Heart left ventricle (tissue), 16 donors: ENCODE data around the gene CCR6. TPM values are rescaled to one million over a fixed set of nuclear protein-coding genes. Genes with fewer than 3 reads are reported as not detected.
"Not testable (repeated sequence)": the region's sequence is repeated elsewhere in the genome, so short reads cannot be mapped to it uniquely, and the experiment has no call there.

Experiments used
- ATAC-seq, 4 donors: fragments of 200-7000 bp; cut with Tn5 transposase; one replicate each; pipeline ENCODE4 v1.9.1; 2020 to 2022; ENCODE audit warnings: moderate library complexity in 4 of 4, mild to moderate bottlenecking in 3 of 4, moderate number of reproducible peaks in 1 of 4
- DNase-seq, 5 donors: peaks; one replicate each; pipeline ENCODE4 v3.0.0-alpha.2; 2020
- H3K27ac ChIP-seq, 12 donors: fragments of 200-600 bp; sonication (generic) in 4 of 12; one replicate each; pipeline versions ENCODE4 v1.5.0 to v1.8.0; 2016 to 2022; ENCODE audit warnings: mild to moderate bottlenecking in 2 of 12
- H3K27me3 ChIP-seq, 9 donors: fragments of 200-600 bp; sonication (generic) in 2 of 9; one replicate each; pipeline versions ENCODE4 v1.5.1 to v1.8.0; 2016 to 2022; ENCODE audit warnings: mild to moderate bottlenecking in 3 of 9
- H3K36me3 ChIP-seq, 9 donors: fragments of 200-600 bp; sonication (generic) in 2 of 9; one replicate each; pipeline versions ENCODE4 v1.5.0 to v1.8.0; 2018 to 2022; ENCODE audit warnings: mild to moderate bottlenecking in 2 of 9
- H3K4me1 ChIP-seq, 12 donors: fragments of 200-600 bp; sonication (generic) in 4 of 12; one replicate each; pipeline versions ENCODE4 v1.5.0 to v1.8.0; 2016 to 2022; ENCODE audit warnings: mild to moderate bottlenecking in 3 of 12
- H3K4me3 ChIP-seq, 12 donors: fragments of 200-600 bp; sonication (generic) in 4 of 12; one replicate each; pipeline versions ENCODE4 v1.5.0 to v1.8.0; 2017 to 2022; ENCODE audit warnings: mild to moderate bottlenecking in 9 of 12, moderate library complexity in 4 of 12
- H3K9me3 ChIP-seq, 12 donors: fragments of 200-600 bp; sonication (generic) in 4 of 12; one replicate each; pipeline versions ENCODE4 v1.5.0 to v1.8.0; 2016 to 2022; ENCODE audit warnings: mild to moderate bottlenecking in 1 of 12
- CTCF ChIP-seq, 12 donors: fragments of 200-600 bp; sonication (generic) in 4 of 12; IDR thresholded peaks; one replicate each; pipeline versions ENCODE4 v1.5.0 to v1.8.0; 2018 to 2022; ENCODE audit warnings: antibody characterized with exemption in 12 of 12, mild to moderate bottlenecking in 5 of 12
- POLR2A ChIP-seq, 2 donors: fragments of 450-650 bp; IDR thresholded peaks; one replicate each; pipeline ENCODE4 v1.6.1; 2017; ENCODE audit warnings: antibody characterized with exemption in 2 of 2, mild to moderate bottlenecking in 2 of 2, moderate library complexity in 2 of 2
- WGBS, 4 donors: extraction: QIAGEN DNeasy Blood & Tissue Kit in 2 of 4; methylation state at CpG; one replicate each; pipeline versions ENCODE4 v1.1.5 to v1.1.7; 2013 to 2018; 5-methylcytosine and 5-hydroxymethylcytosine counted together
- intact Hi-C, 10 donors: fragments of 100-400 bp; cut with DNase I; formaldehyde crosslinking; loops; one replicate each; pipeline versions ENCODE4 v1.11.1 to v1.14.2; 2022
- polyA plus RNA-seq, 2 donors: library from polyadenylated mRNA; stranded (reverse); fragments of 200-250 nt; gene quantifications; one replicate each; pipeline ENCODE4 v1.2.3, GENCODE V29; 2013
- total RNA-seq, 9 donors: library from RNA; depleted of rRNA in 2 of 9; stranded (reverse); fragments of >200 nt in 2 of 9; fragmentation: NEBNext Ultra II Directional in 3 of 9; extraction: Animal tissue kit (Norgen Biotek cat#: 25700) in 3 of 9; gene quantifications; one replicate each; pipeline versions ENCODE4 v1.1.0 to v1.2.4, GENCODE V29; 2016 to 2023
- donor health status: ischemic (EF 13 %, LVEDD 7.1; RV severe dilation, severe dysfunction).
- donor health status: healthy with polysubstance abuse.
- donor health status: DM: no; HTN: yes; CAD: no.
- donor health status: DM: no; HTN: no; CAD: no.
- donor health status: ischemic (EF 25% LVEDD 6.9; RV normal size, moderate dysfunction).
- donor health status: ischemic (EF 25% LVEDD 5.7; RV mildly dilated, moderate dysfunction).
- donor health status: healthy.
- donor health status: DM: yes; HTN: yes; CAD: no.
- donor health status: ischemic (EF 35%, LVEDD 5.7; RV mildly dilated, moderate dysfunction).
- donor health status: nonischemic (EF 11% LVEDD 7.7; RV severe dilation, severe dysfunction).
- donor health status: DM: yes; HTN: yes; CAD: no.
- donor health status: PGD.
- donor health status: ischemic (EF 29% LVEDD 5.4; RV normal size, mild dysfunction).
- donor health status: nonischemic (EF 23%, LVEDD 6.1; RV moderate dilation, normal function).

Gene CCR6
- total and polyA plus RNA-seq, 11 donors = 0.23 TPM; not detected in 10

- no peaks in the 10 kb centered on the region for H3K4me1 ChIP-seq
- DNase-seq = no peak
- 81 to 85% (median 83%) methylated on average over 7 to 11 of the region's 11 CpGs for WGBS, 4 donors
- intact Hi-C loops = no loop called here
- no peaks in the 10 kb centered on the region for H3K27me3 ChIP-seq
- TF ChIP-seq CTCF (IDR thresholded peaks at IDR 0.05) = no peak
- no peak for TF ChIP-seq POLR2A (IDR thresholded peaks at IDR 0.05)
- peaks cover 0 to 3% (median 0%) of the 10 kb centered on the region in 12 donors for H3K9me3 ChIP-seq
- ATAC-seq = no peak
- H3K27ac ChIP-seq = no peak overlapping the region
- H3K36me3 ChIP-seq = no peaks in the 10 kb centered on the region
- H3K4me3 ChIP-seq = no peak overlapping the region
Measured at GRCh38 chr6:167079853-167080297, 43.0 kb upstream of the CCR6 start.

GRCh38 chr6:167087857-167088354, 35.0 kb upstream of the CCR6 start:
- peaks cover 0 to 38% (median 0%) of the 10 kb centered on the region in 12 donors for H3K4me1 ChIP-seq
- intact Hi-C loops = no loop called here
- H3K9me3 ChIP-seq = peaks cover 0 to 23% (median 9%) of the 10 kb centered on the region in 12 donors
- no peaks in the 10 kb centered on the region for H3K36me3 ChIP-seq
- DNase-seq (no peak), ATAC-seq (no peak)
- no peaks in the 10 kb centered on the region for H3K27me3 ChIP-seq
- H3K4me3 ChIP-seq = no peak overlapping the region
- WGBS, 4 donors = 78 to 92% (median 89%) methylated on average over 3 of the region's 3 CpGs
- TF ChIP-seq CTCF (IDR thresholded peaks at IDR 0.05) (no peak), POLR2A (IDR thresholded peaks at IDR 0.05) (no peak)
- no peak overlapping the region for H3K27ac ChIP-seq

- H3K36me3 ChIP-seq, ATAC-seq, DNase-seq, H3K4me3 ChIP-seq, intact Hi-C loops, H3K27ac ChIP-seq, H3K27me3 ChIP-seq: not testable (repeated sequence)
- Histone ChIP-seq H3K9me3 (peaks cover 0 to 23% (median 9%) of the 10 kb centered on the region in 12 donors), H3K4me1 (peaks cover 0 to 47% (median 0%) of the 10 kb centered on the region in 12 donors)
Measured at GRCh38 chr6:167088741-167089140, 34.2 kb upstream of the CCR6 start.

GRCh38 chr6:167089243-167090142, 33.4 kb upstream of the CCR6 start:
- Histone ChIP-seq H3K4me3 (no peak overlapping the region), H3K27me3 (no peaks in the 10 kb centered on the region), H3K36me3 (no peaks in the 10 kb centered on the region), H3K27ac (peak overlapping the region in 1 of 12 donors; percentile 44), H3K9me3 (peaks cover 0 to 23% (median 9%) of the 10 kb centered on the region in 12 donors), H3K4me1 (peaks cover 0 to 54% (median 0%) of the 10 kb centered on the region in 12 donors)
- intact Hi-C loops = no loop called here
- TF ChIP-seq CTCF (IDR thresholded peaks at IDR 0.05) = no peak
- no peak for TF ChIP-seq POLR2A (IDR thresholded peaks at IDR 0.05)
- DNase-seq (no peak), ATAC-seq (no peak)
- WGBS, 4 donors = 89 to 93% (median 91%) methylated on average over 11 of the region's 11 CpGs
